AG04450 (cell line): ENCODE results near the gene NAA20. TPM values are rescaled to one million over a fixed set of nuclear protein-coding genes. Genes with fewer than 3 reads are reported as not detected.

Source experiments
- CTCF ChIA-PET: fragments of 300-600, 350-600 bp; formaldehyde crosslinking; extraction: SDS; loops from one replicate; lab custom pipeline; 2022; ENCODE audit warnings: antibody characterized with exemption, inconsistent platforms; lab: Charles Lee
- POLR2A ChIA-PET: fragments of 350-600 bp; formaldehyde crosslinking; extraction: SDS; loops from one replicate; lab custom pipeline; 2021; ENCODE audit warnings: antibody characterized with exemption, inconsistent platforms; lab: Yijun Ruan, JAX
- DNase-seq: peaks from one replicate; pipeline ENCODE4 v3.0.0-alpha.2; 2011; ENCODE audit warnings: low read depth, low spot score
- H3K27ac ChIP-seq: one replicate; pipeline ENCODE4 v1.5.1; 2012; ENCODE audit warnings: low read depth, low read length, control low read depth
- H3K27me3 ChIP-seq: one replicate; pipeline ENCODE4 v1.6.0; 2012; ENCODE audit warnings: low read length; ENCODE audit not compliant: control insufficient read depth, insufficient read depth
- H3K4me3 ChIP-seq: 2 replicates; pipeline ENCODE4 v1.5.1; 2011; ENCODE audit warnings: mild to moderate bottlenecking, low read depth, low read length, control low read depth
- H3K9me3 ChIP-seq: 2 replicates; pipeline ENCODE4 v1.5.1; 2012; ENCODE audit warnings: low read length; ENCODE audit not compliant: control insufficient read depth, insufficient read depth
- CTCF ChIP-seq: IDR thresholded peaks from 2 replicates; pipeline ENCODE4 v1.5.1; 2011; ENCODE audit warnings: low read depth, low read length, control low read depth, inconsistent platforms
- polyA plus RNA-seq: library from polyadenylated mRNA; depleted of rRNA; stranded (reverse); fragments of >200 nt; gene quantifications from 2 replicates; pipeline ENCODE4 v1.2.3, GENCODE V29; 2011

NAA20 gene
- polyA plus RNA-seq, 1 experiment: 85.1 TPM

- H3K4me3 ChIP-seq: no peak overlapping the region
- H3K27me3 ChIP-seq: no peaks in the 10 kb centered on the region
- CTCF ChIA-PET: interaction anchor here (0.9 kb wide), 1 partner anchor 25 kb away, joined by 3 read pairs; no protein-coding TSS in a partner anchor
- TF ChIP-seq CTCF: no peak
- POLR2A ChIA-PET: no interaction called here
- H3K27ac ChIP-seq: no peak overlapping the region
- DNase-seq: no peak
- H3K9me3 ChIP-seq: no peaks in the 10 kb centered on the region
Observed at GRCh38 chr20:19969106-19969505, 48.1 kb upstream of the NAA20 start.

- no peak for TF ChIP-seq CTCF
- no peak for DNase-seq
- Histone ChIP-seq H3K9me3 (no peaks in the 10 kb centered on the region), H3K27me3 (no peaks in the 10 kb centered on the region), H3K27ac (no peak overlapping the region), H3K4me3 (no peak overlapping the region)
- ChIA-PET POLR2A (interaction anchor here (0.6 kb wide), 1 partner anchor 35 kb away, joined by 4 read pairs; no protein-coding TSS in a partner anchor), CTCF (no interaction called here)
Observed at GRCh38 chr20:19969507-19970255, 47.5 kb upstream of the NAA20 start.

- TF ChIP-seq CTCF: no peak
- no peak for DNase-seq
- no peak overlapping the region for H3K27ac ChIP-seq
- no peaks in the 10 kb centered on the region for H3K27me3 ChIP-seq
- H3K4me3 ChIP-seq: no peak overlapping the region
- CTCF ChIA-PET: no interaction called here
- no peaks in the 10 kb centered on the region; the same call in 1 of the 2 replicates for H3K9me3 ChIP-seq
- POLR2A ChIA-PET: interaction anchor here (0.6 kb wide), 2 partner anchors 25 to 34 kb away, joined by 4 to 5 read pairs; no protein-coding TSS in a partner anchor
Observed at GRCh38 chr20:19970256-19970765, 46.9 kb upstream of the NAA20 start.

GRCh38 chr20:19971116-19971515, 46.0 kb upstream of the NAA20 start:
- H3K27ac ChIP-seq: no peak overlapping the region
- DNase-seq: no peak
- no peaks in the 10 kb centered on the region for H3K27me3 ChIP-seq
- CTCF ChIA-PET: no interaction called here
- POLR2A ChIA-PET: interaction anchor here (0.6 kb wide), 1 partner anchor 24 kb away, joined by 5 read pairs; no protein-coding TSS in a partner anchor
- no peaks in the 10 kb centered on the region; the same call in 1 of the 2 replicates for H3K9me3 ChIP-seq
- H3K4me3 ChIP-seq: no peak overlapping the region
- no peak for TF ChIP-seq CTCF
